B cell (primary cell): ENCODE results near the gene NPAS4. TPM values are rescaled to one million over a fixed set of nuclear protein-coding genes. Genes with fewer than 3 reads are reported as not detected.
"Not testable (repeated sequence)": the region's sequence is repeated elsewhere in the genome, so short reads cannot be mapped to it uniquely, and the experiment has no call there.

Experiments
- ATAC-seq: fragments of 200-7000 bp; cut with Tn5 transposase; one replicate; pipeline ENCODE4 v1.10.0; 2021; ENCODE audit warnings: low read depth, mild to moderate bottlenecking, moderate number of reproducible peaks, moderate library complexity
- CTCF ChIA-PET: fragments of 350-600 bp; sonication (Branson Sonifier 250); formaldehyde crosslinking; loops from one replicate; lab custom pipeline; 2021; ENCODE audit warnings: antibody characterized with exemption, inconsistent platforms; lab: Charles Lee
- POLR2A ChIA-PET: fragments of 350-600 bp; sonication (Branson Sonifier 250); formaldehyde crosslinking; loops from one replicate; lab custom pipeline; 2021; ENCODE audit warnings: antibody characterized with exemption; lab: Charles Lee
- DNase-seq: peaks from one replicate; pipeline ENCODE4 v3.0.0; 2013
- H2AFZ ChIP-seq: 2 replicates; pipeline ENCODE4 v1.6.1; 2012; ENCODE audit warnings: mild to moderate bottlenecking, low read depth, low read length; ENCODE audit not compliant: insufficient read depth, poor library complexity, severe bottlenecking
- H3K27ac ChIP-seq, 2 donors: 1 replicate in 1 of 2; 2 replicates in 1 of 2; pipeline ENCODE4 v1.5.1; 2012 to 2013; ENCODE audit warnings: low read length in 2 of 2, mild to moderate bottlenecking in 2 of 2, moderate library complexity in 1 of 2
- H3K27me3 ChIP-seq, 4 experiments: fragments of 200-600 bp in 1 of 4; sonication (generic) in 1 of 4; replicated peaks in 1 of 4; 1 replicate in 2 of 4; 2 replicates in 2 of 4; pipeline versions ENCODE4 v1.6.1 to v1.7.0; 2013 to 2016; ENCODE audit warnings: low read length in 3 of 4, mild to moderate bottlenecking in 2 of 4, mixed read lengths in 1 of 4, moderate library complexity in 1 of 4; ENCODE audit not compliant: insufficient read depth in 4 of 4, control insufficient read depth in 3 of 4; ENCODE audit errors: control extremely low read depth in 1 of 4
- H3K36me3 ChIP-seq, 2 experiments: replicated peaks in 1 of 2; 1 replicate in 1 of 2; 2 replicates in 1 of 2; pipeline versions ENCODE4 v1.6.1 to v1.7.1; 2013; ENCODE audit warnings: low read length in 1 of 2; ENCODE audit not compliant: insufficient read depth in 2 of 2, control insufficient read depth in 1 of 2; ENCODE audit errors: control extremely low read depth in 1 of 2, extremely low read depth in 1 of 2
- H3K4me1 ChIP-seq, 2 donors: fragments of 200-600 bp in 1 of 2; sonication (generic) in 1 of 2; 1 replicate in 1 of 2; 2 replicates in 1 of 2; pipeline versions ENCODE4 v1.5.1 to v1.6.1; 2013 to 2017; ENCODE audit warnings: low read length in 2 of 2; ENCODE audit not compliant: control insufficient read depth in 2 of 2, insufficient read depth in 2 of 2
- H3K4me2 ChIP-seq: replicated peaks from 2 replicates; pipeline ENCODE3; 2012; ENCODE audit warnings: mild to moderate bottlenecking, low read depth, low read length; ENCODE audit not compliant: poor library complexity, severe bottlenecking
- H3K4me3 ChIP-seq, 5 experiments: fragments of 200-600 bp in 1 of 5; sonication (generic) in 1 of 5; 1 replicate in 3 of 5; 2 replicates in 2 of 5; pipeline versions ENCODE4 v1.5.1 to v1.7.0; 2011 to 2016; ENCODE audit warnings: low read length in 4 of 5, mild to moderate bottlenecking in 4 of 5, low read depth in 2 of 5, control low read depth in 1 of 5, moderate library complexity in 1 of 5; ENCODE audit not compliant: insufficient read depth in 1 of 5; ENCODE audit errors: control extremely low read depth in 1 of 5, extremely low read depth in 1 of 5
- H3K79me2 ChIP-seq: fragments of 200-600 bp; sonication (generic); one replicate; pipeline ENCODE4 v1.6.0; 2016; ENCODE audit warnings: low read length; ENCODE audit not compliant: control insufficient read depth, insufficient read depth
- H3K9ac ChIP-seq: fragments of 200-600 bp; sonication (generic); 2 replicates; pipeline ENCODE4 v1.6.1; 2017; ENCODE audit warnings: mild to moderate bottlenecking, low read length, moderate library complexity
- H3K9me3 ChIP-seq, 3 donors: one replicate each; pipeline versions ENCODE4 v1.6.1 to v1.7.1; 2013; ENCODE audit warnings: low read length in 2 of 3; ENCODE audit not compliant: control insufficient read depth in 2 of 3, insufficient read depth in 1 of 3; ENCODE audit errors: control extremely low read depth in 1 of 3
- H4K20me1 ChIP-seq: 2 replicates; pipeline ENCODE4 v1.6.0; 2012; ENCODE audit warnings: mild to moderate bottlenecking, low read length; ENCODE audit not compliant: insufficient read depth, control insufficient read depth, poor library complexity, severe bottlenecking
- H3K27ac Mint-ChIP-seq: one replicate; pipeline ENCODE4 v1.8.0; 2021; ENCODE audit warnings: mixed read lengths
- H3K27me3 Mint-ChIP-seq: one replicate; pipeline ENCODE4 v1.8.0; 2021; ENCODE audit warnings: mixed read lengths
- H3K4me1 Mint-ChIP-seq: one replicate; pipeline ENCODE4 v1.8.0; 2021; ENCODE audit warnings: mixed read lengths
- H3K4me3 Mint-ChIP-seq: one replicate; pipeline ENCODE4 v1.8.0; 2021; ENCODE audit warnings: mixed read lengths
- H3K9me3 Mint-ChIP-seq: one replicate; pipeline ENCODE4 v1.8.0; 2022; ENCODE audit warnings: mixed read lengths; ENCODE audit not compliant: insufficient read depth
- EZH2 ChIP-seq: IDR thresholded peaks from 2 replicates; pipeline ENCODE4 v1.6.1; 2012; ENCODE audit warnings: borderline replicate concordance, low read depth, mild to moderate bottlenecking, moderate library complexity, low read length; ENCODE audit not compliant: insufficient read depth, poor library complexity, severe bottlenecking
- WGBS: methylation state at CpG from one replicate; pipeline ENCODE4 v1.1.5; 2013; ENCODE audit warnings: missing lambda C conversion rate; ENCODE audit not compliant: insufficient coverage; 5-methylcytosine and 5-hydroxymethylcytosine counted together
- intact Hi-C: fragments of 100-400 bp; cut with micrococcal nuclease; formaldehyde crosslinking; loops from one replicate; pipeline ENCODE4 v1.10.0; 2022
- polyA plus RNA-seq: library from polyadenylated mRNA; depleted of rRNA; stranded (reverse); fragments of >200 nt; gene quantifications from 2 replicates; pipeline ENCODE4 v1.2.3, GENCODE V29; 2012
- total RNA-seq, 2 donors: library from RNA; stranded (reverse); fragments of 120-200 nt in 1 of 2; gene quantifications; 1 replicate in 1 of 2; 2 replicates in 1 of 2; pipeline versions ENCODE4 v1.2.3 to v1.2.4, GENCODE V29; 2013 to 2022
- TF ChIP-seq, protein P1 (sequence below): fragments of 200-600 bp; IDR thresholded peaks from one replicate; pipeline ENCODE4 v1.8.0; 2022; ENCODE audit warnings: antibody characterized with exemption, mild to moderate bottlenecking

The NPAS4 gene
- total and polyA plus RNA-seq, 2 donors (not counting 1 experiment from before 2014, with no cell fraction given) = not detected

- no peaks in the 10 kb centered on the region for H4K20me1 ChIP-seq
- Mint-ChIP-seq H3K4me1 (peaks cover 14% of the 10 kb centered on the region), H3K9me3 (peaks cover 6% of the 10 kb centered on the region), H3K27me3 (no peaks in the 10 kb centered on the region), H3K27ac (peak within 1 kb of the TSS; percentile 98), H3K4me3 (peak within 1 kb of the TSS; percentile 93)
- peaks cover 6 to 10% of the 10 kb centered on the region in 2 donors for H3K4me1 ChIP-seq
- H3K27me3 ChIP-seq = no peaks in the 10 kb centered on the region
- peaks cover 0 to 25% of the 10 kb centered on the region in 2 experiments for H3K36me3 ChIP-seq
- ATAC-seq (peak; percentile 98), DNase-seq (peak; percentile 95)
- 4% methylated on average over 38 of the region's 45 CpGs for WGBS
- peak within 1 kb of the TSS; percentile 71 to 98 (median 78) for H3K4me3 ChIP-seq
- POLR2A ChIA-PET = interaction anchor here (0.6 to 1.7 kb wide), 10 partner anchors 10 to 1659 kb away, joined by 3 to 15 read pairs (median 5); partner anchors contain the start of genes DPP3, MUS81, PELI3 and RBM4B
- peaks cover 14% of the 10 kb centered on the region for H3K79me2 ChIP-seq
- CTCF ChIA-PET = interaction anchor here (0.6 to 2.8 kb wide), 27 partner anchors 8 to 1780 kb away, joined by 3 to 32 read pairs (median 5); partner anchors contain the start of genes DPP3, NPAS4, PELI3 and RBM4
- H3K9ac ChIP-seq = peak within 1 kb of the TSS; percentile 75
- intact Hi-C loops = loop anchor here (1.0 to 2.0 kb wide), 7 partner anchors 18 to 240 kb away; partner anchors contain the start of genes BBS1, DPP3, NPAS4 and PELI3
- H2AFZ ChIP-seq = peak within 1 kb of the TSS; percentile 91
- no peak for TF ChIP-seq EZH2
- TF ChIP-seq, protein P1, sequence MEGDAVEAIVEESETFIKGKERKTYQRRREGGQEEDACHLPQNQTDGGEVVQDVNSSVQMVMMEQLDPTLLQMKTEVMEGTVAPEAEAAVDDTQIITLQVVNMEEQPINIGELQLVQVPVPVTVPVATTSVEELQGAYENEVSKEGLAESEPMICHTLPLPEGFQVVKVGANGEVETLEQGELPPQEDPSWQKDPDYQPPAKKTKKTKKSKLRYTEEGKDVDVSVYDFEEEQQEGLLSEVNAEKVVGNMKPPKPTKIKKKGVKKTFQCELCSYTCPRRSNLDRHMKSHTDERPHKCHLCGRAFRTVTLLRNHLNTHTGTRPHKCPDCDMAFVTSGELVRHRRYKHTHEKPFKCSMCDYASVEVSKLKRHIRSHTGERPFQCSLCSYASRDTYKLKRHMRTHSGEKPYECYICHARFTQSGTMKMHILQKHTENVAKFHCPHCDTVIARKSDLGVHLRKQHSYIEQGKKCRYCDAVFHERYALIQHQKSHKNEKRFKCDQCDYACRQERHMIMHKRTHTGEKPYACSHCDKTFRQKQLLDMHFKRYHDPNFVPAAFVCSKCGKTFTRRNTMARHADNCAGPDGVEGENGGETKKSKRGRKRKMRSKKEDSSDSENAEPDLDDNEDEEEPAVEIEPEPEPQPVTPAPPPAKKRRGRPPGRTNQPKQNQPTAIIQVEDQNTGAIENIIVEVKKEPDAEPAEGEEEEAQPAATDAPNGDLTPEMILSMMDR = peak; percentile 77
- peak within 1 kb of the TSS; percentile 76 to 79 for H3K27ac ChIP-seq
- H3K9me3 ChIP-seq = peaks cover 0 to 9% (median 5%) of the 10 kb centered on the region in 3 donors
- H3K4me2 ChIP-seq = peak within 1 kb of the TSS; percentile 79
Observed at GRCh38 chr11:66438504-66439466, 17.9 kb downstream of the NPAS4 start, which contains the start of gene MRPL11. Gene MRPL11, minus strand, starts transcription at chr11:66438848. Its CDS starts 94 bp downstream, at chr11:66438754.

DNA sequence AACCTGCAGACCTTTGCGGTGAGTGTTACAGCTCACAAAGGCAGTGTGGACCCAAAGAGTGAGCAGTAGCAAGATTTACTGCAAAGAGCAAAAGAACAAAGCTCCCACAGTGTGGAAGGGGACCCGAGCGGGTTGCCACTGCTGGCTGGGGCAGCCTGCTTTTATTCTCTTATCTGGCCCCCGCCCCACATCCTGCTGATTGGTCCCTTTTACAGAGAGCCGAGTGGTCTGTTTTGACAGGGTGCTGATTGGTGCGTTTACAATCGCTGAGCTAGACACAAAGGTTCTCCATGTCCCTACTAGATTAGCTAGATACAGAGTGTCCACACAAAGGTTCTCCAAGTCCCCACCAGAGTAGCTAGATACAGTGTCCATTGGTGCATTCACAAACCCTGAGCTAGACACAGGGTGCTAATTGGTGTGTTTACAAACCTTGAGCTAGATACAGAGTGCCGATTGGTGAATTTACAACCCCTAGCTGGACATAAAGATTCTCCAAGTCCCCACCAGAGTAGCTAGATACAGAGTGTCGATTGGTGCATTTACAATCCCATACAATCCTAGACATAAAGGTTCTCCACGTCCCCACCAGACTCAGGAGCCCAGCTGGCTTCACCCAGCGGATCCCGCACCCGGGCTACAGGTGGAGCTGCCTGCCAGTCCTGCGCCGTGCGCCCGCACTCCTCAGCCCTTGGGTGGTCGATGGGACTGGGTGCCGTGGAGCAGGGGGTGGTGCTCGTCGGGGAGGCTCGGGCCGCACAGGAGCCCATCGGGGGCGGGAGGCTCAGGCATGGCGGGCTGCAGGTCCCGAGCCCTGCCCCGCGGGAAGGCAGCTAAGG is 19.5 kb downstream of the NPAS4 start:
- H3K27me3 ChIP-seq, H3K4me2 ChIP-seq, intact Hi-C loops, DNase-seq, H3K27ac ChIP-seq, POLR2A ChIA-PET, H3K4me3 ChIP-seq, ATAC-seq, H2AFZ ChIP-seq, H3K27ac Mint-ChIP-seq, H3K9me3 Mint-ChIP-seq, H3K27me3 Mint-ChIP-seq, H3K9ac ChIP-seq, H3K9me3 ChIP-seq, H4K20me1 ChIP-seq: not testable (repeated sequence)
- peak overlapping the region; percentile 21 for H3K4me3 Mint-ChIP-seq
- Histone ChIP-seq H3K79me2 (peaks cover 14% of the 10 kb centered on the region), H3K36me3 (peaks cover 0 to 20% of the 10 kb centered on the region in 2 experiments), H3K4me1 (peaks cover 6 to 10% of the 10 kb centered on the region in 2 donors)
- CTCF ChIA-PET = interaction anchor here (0.9 to 2.8 kb wide), 5 partner anchors 9 to 238 kb away, joined by 3 to 32 read pairs (median 12); partner anchors contain the start of gene RBM4B
- H3K4me1 Mint-ChIP-seq = peaks cover 14% of the 10 kb centered on the region
- 89% methylated on average over 24 of the region's 29 CpGs for WGBS
